GM20000 (cell line): ENCODE measurements around the gene KIAA2012.

Source experiments
- DNase-seq: peaks from one replicate; pipeline ENCODE4 v3.0.0; 2012; ENCODE audit warnings: low spot score
- CTCF ChIP-seq: IDR thresholded peaks from 2 replicates; pipeline ENCODE4 v1.5.1; 2012; ENCODE audit warnings: mild to moderate bottlenecking, control low read depth; ENCODE audit errors: extremely low read depth, missing control alignments

Gene KIAA2012

GRCh38 chr2:202072737-202073401 lies at the start of gene KIAA2012:
KIAA2012 (plus strand) TSS chr2:202073255; CDS start chr2:202073628, 373 bp downstream.
- no peak for DNase-seq
- no peak for TF ChIP-seq CTCF

- no peak for DNase-seq
- TF ChIP-seq CTCF: no peak
Measured at GRCh38 chr2:202023904-202024266, 49.2 kb upstream of the KIAA2012 start.

GRCh38 chr2:202024871-202025270 lies 48.2 kb upstream of the KIAA2012 start:
- TF ChIP-seq CTCF: no peak
- DNase-seq: no peak

GRCh38 chr2:202025816-202026215 lies 47.2 kb upstream of the KIAA2012 start:
- DNase-seq: no peak

GRCh38 chr2:202026507-202026906 lies 46.5 kb upstream of the KIAA2012 start:
- TF ChIP-seq CTCF: no peak
- no peak for DNase-seq

More at GRCh38 chr2:202025816-202026215, 47.2 kb upstream of the KIAA2012 start:
- TF ChIP-seq CTCF: no peak

- no peak for TF ChIP-seq CTCF
- no peak for DNase-seq
Measured at GRCh38 chr2:202030691-202031090, 42.4 kb upstream of the KIAA2012 start.

GRCh38 chr2:202031246-202031951 lies 41.7 kb upstream of the KIAA2012 start:
- no peak for TF ChIP-seq CTCF
- no peak for DNase-seq
